Heart left ventricle (tissue), 13 donors: ENCODE data around the gene WSCD2.

ENCODE experiments used
- POLR2A ChIP-seq, 2 donors: fragments of 450-650 bp; IDR thresholded peaks; one replicate each; pipeline ENCODE4 v1.6.1; 2017; ENCODE audit warnings: antibody characterized with exemption in 2 of 2, mild to moderate bottlenecking in 2 of 2, moderate library complexity in 2 of 2
- TF ChIP-seq, protein P1 (sequence below), 12 donors: fragments of 200-600 bp; sonication (generic) in 4 of 12; IDR thresholded peaks; one replicate each; pipeline versions ENCODE4 v1.5.0 to v1.8.0; 2018 to 2022; ENCODE audit warnings: antibody characterized with exemption in 12 of 12, mild to moderate bottlenecking in 5 of 12
- donor health status: ischemic (EF 13 %, LVEDD 7.1; RV severe dilation, severe dysfunction).
- donor health status: DM: no; HTN: yes; CAD: no.
- donor health status: DM: no; HTN: no; CAD: no.
- donor health status: ischemic (EF 25% LVEDD 6.9; RV normal size, moderate dysfunction).
- donor health status: ischemic (EF 25% LVEDD 5.7; RV mildly dilated, moderate dysfunction).
- donor health status: ischemic (EF 35%, LVEDD 5.7; RV mildly dilated, moderate dysfunction).
- donor health status: nonischemic (EF 11% LVEDD 7.7; RV severe dilation, severe dysfunction).
- donor health status: DM: yes; HTN: yes; CAD: no.
- donor health status: PGD.
- donor health status: ischemic (EF 29% LVEDD 5.4; RV normal size, mild dysfunction).
- donor health status: nonischemic (EF 23%, LVEDD 6.1; RV moderate dilation, normal function).

DNA sequence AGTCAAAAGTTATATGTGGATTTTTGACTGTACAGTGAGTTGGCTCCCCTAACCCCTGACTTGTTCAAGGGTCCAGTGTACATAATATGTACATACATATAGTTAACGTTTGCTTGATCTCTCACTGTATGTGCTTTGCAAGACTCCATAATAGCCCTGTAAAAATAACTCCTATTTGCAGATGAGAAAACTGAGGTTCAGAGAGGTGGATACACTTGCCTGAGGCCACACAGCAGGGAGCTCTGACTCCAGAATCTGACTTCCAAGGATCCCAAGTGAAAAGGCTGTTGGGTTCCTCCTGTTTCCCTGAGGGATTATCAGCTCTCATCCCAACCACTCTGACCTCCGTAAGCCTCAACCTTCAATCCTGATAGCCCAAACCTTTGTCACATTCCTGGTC is 168.3 kb downstream of the WSCD2 start:
- TF ChIP-seq, protein P1, sequence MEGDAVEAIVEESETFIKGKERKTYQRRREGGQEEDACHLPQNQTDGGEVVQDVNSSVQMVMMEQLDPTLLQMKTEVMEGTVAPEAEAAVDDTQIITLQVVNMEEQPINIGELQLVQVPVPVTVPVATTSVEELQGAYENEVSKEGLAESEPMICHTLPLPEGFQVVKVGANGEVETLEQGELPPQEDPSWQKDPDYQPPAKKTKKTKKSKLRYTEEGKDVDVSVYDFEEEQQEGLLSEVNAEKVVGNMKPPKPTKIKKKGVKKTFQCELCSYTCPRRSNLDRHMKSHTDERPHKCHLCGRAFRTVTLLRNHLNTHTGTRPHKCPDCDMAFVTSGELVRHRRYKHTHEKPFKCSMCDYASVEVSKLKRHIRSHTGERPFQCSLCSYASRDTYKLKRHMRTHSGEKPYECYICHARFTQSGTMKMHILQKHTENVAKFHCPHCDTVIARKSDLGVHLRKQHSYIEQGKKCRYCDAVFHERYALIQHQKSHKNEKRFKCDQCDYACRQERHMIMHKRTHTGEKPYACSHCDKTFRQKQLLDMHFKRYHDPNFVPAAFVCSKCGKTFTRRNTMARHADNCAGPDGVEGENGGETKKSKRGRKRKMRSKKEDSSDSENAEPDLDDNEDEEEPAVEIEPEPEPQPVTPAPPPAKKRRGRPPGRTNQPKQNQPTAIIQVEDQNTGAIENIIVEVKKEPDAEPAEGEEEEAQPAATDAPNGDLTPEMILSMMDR (IDR thresholded peaks at IDR 0.05) = no peak
- no peak for TF ChIP-seq POLR2A (IDR thresholded peaks at IDR 0.05)
